Neural cell (in vitro differentiated cells): Measurements from ENCODE around the gene TRAPPC3. TPM values are rescaled to one million over a fixed set of nuclear protein-coding genes. Genes with fewer than 3 reads are reported as not detected.
A peak's percentile ranks its signal among the peaks of the same experiment; 100 is the strongest.

ENCODE experiments used
- H2AFZ ChIP-seq: fragments of 200-600, 300-800 bp; sonication (generic), shearing (Covaris generic); 2 replicates; pipeline ENCODE4 v1.6.0; 2014; ENCODE audit warnings: low read depth, mild to moderate bottlenecking, antibody characterized with exemption, low read length, moderate library complexity
- H3F3A ChIP-seq: fragments of 200-600 bp; shearing (Covaris generic); 2 replicates; pipeline ENCODE4 v1.6.1; 2016; ENCODE audit warnings: mild to moderate bottlenecking, moderate library complexity, mixed read lengths, antibody characterized with exemption, low read length; ENCODE audit not compliant: insufficient read depth, poor library complexity, severe bottlenecking
- H3K27ac ChIP-seq: fragments of 200-600, 300-800 bp; sonication (generic), shearing (Covaris generic); 2 replicates; pipeline ENCODE4 v1.5.1; 2014; ENCODE audit warnings: mild to moderate bottlenecking, low read length, moderate library complexity
- H3K27me3 ChIP-seq: fragments of 300-800, 200-600 bp; sonication (generic), shearing (Covaris generic); 2 replicates; pipeline ENCODE4 v1.6.0; 2014; ENCODE audit warnings: mild to moderate bottlenecking, low read depth, low read length, moderate library complexity; ENCODE audit not compliant: insufficient read depth
- H3K36me3 ChIP-seq: fragments of 300-800, 200-600 bp; sonication (generic), shearing (Covaris generic); 2 replicates; pipeline ENCODE4 v1.5.1; 2014; ENCODE audit warnings: mild to moderate bottlenecking, antibody characterized with exemption, low read length, moderate library complexity; ENCODE audit not compliant: insufficient read depth
- H3K4me2 ChIP-seq: fragments of 300-800, 200-600 bp; sonication (generic), shearing (Covaris generic); 2 replicates; pipeline ENCODE4 v1.6.0; 2014; ENCODE audit warnings: mild to moderate bottlenecking, low read length
- H3K4me3 ChIP-seq: fragments of 300-800, 200-600 bp; sonication (generic), shearing (Covaris generic); 2 replicates; pipeline ENCODE4 v1.5.1; 2014; ENCODE audit warnings: mild to moderate bottlenecking, low read length, moderate library complexity
- H3K79me2 ChIP-seq: fragments of 200-600 bp; shearing (Covaris generic); replicated peaks from 2 replicates; pipeline ENCODE4 v1.6.0; 2014; ENCODE audit warnings: mild to moderate bottlenecking, low read length, moderate library complexity; ENCODE audit not compliant: insufficient read depth
- H3K9ac ChIP-seq: fragments of 300-800, 200-600 bp; sonication (generic), shearing (Covaris generic); 2 replicates; pipeline ENCODE4 v1.6.1; 2016; ENCODE audit warnings: mild to moderate bottlenecking, low read length, mixed read lengths
- H3K9me2 ChIP-seq: fragments of 200-600 bp; shearing (Covaris generic); 2 replicates; pipeline ENCODE4 v1.6.1; 2016; ENCODE audit warnings: mild to moderate bottlenecking, low read length, mixed read lengths; ENCODE audit not compliant: insufficient read depth
- H3K9me3 ChIP-seq: fragments of 200-600, 300-800 bp; sonication (generic), shearing (Covaris generic); 2 replicates; pipeline ENCODE4 v1.6.1; 2016; ENCODE audit warnings: mild to moderate bottlenecking, mixed run types, low read length, moderate library complexity, mixed read lengths
- H4K20me1 ChIP-seq: fragments of 200-600 bp; shearing (Covaris generic); 2 replicates; pipeline ENCODE4 v1.6.1; 2016; ENCODE audit warnings: mild to moderate bottlenecking, mixed run types; ENCODE audit not compliant: insufficient read depth
- EP300 ChIP-seq: fragments of 450-650 bp; conservative IDR thresholded peaks from 2 replicates; pipeline ENCODE4 v1.6.1; 2014; ENCODE audit warnings: antibody characterized with exemption, mild to moderate bottlenecking, moderate library complexity; ENCODE audit not compliant: poor library complexity, severe bottlenecking
- EZH2 ChIP-seq: fragments of 200-600, 300-800 bp; shearing (Covaris generic), sonication (generic); IDR thresholded peaks from 2 replicates; pipeline ENCODE4 v1.6.1; 2014; ENCODE audit warnings: antibody characterized with exemption, low read length, borderline replicate concordance, mild to moderate bottlenecking; ENCODE audit not compliant: insufficient read depth, poor library complexity, severe bottlenecking
- MXI1 ChIP-seq: fragments of 450-650 bp; conservative IDR thresholded peaks from 2 replicates; pipeline ENCODE4 v1.6.1; 2014; ENCODE audit warnings: antibody characterized with exemption, mild to moderate bottlenecking; ENCODE audit not compliant: poor library complexity, severe bottlenecking
- POLR2AphosphoS5 ChIP-seq: IDR thresholded peaks from 2 replicates; pipeline ENCODE4 v1.6.1; 2012
- RAD21 ChIP-seq: fragments of 450-650 bp; conservative IDR thresholded peaks from 2 replicates; pipeline ENCODE4 v1.6.1; 2014; ENCODE audit warnings: antibody characterized with exemption, mild to moderate bottlenecking, moderate library complexity
- SMC3 ChIP-seq: fragments of 450-650 bp; conservative IDR thresholded peaks from 2 replicates; pipeline ENCODE4 v1.6.1; 2014; ENCODE audit warnings: antibody characterized with exemption, mild to moderate bottlenecking, moderate library complexity; ENCODE audit not compliant: poor library complexity
- TAF1 ChIP-seq: IDR thresholded peaks from 2 replicates; pipeline ENCODE4 v1.6.1; 2012; ENCODE audit warnings: low read depth
- polyA plus RNA-seq: library from polyadenylated mRNA; depleted of rRNA; stranded (reverse); fragments of >200 nt; gene quantifications from 2 replicates; pipeline ENCODE4 v1.2.3, GENCODE V29; 2014
- TF ChIP-seq, protein P1 (sequence below): fragments of 450-650 bp; IDR thresholded peaks from 2 replicates; pipeline ENCODE4 v1.5.1; 2014; ENCODE audit warnings: antibody characterized with exemption, mild to moderate bottlenecking, moderate library complexity; ENCODE audit not compliant: poor library complexity, severe bottlenecking
- TF ChIP-seq, protein P2 (sequence below): IDR thresholded peaks from 2 replicates; pipeline ENCODE4 v1.6.1; 2012; ENCODE audit warnings: borderline replicate concordance

The TRAPPC3 gene
- polyA plus RNA-seq, 1 donor from 2014 or later = 278 TPM

DNA sequence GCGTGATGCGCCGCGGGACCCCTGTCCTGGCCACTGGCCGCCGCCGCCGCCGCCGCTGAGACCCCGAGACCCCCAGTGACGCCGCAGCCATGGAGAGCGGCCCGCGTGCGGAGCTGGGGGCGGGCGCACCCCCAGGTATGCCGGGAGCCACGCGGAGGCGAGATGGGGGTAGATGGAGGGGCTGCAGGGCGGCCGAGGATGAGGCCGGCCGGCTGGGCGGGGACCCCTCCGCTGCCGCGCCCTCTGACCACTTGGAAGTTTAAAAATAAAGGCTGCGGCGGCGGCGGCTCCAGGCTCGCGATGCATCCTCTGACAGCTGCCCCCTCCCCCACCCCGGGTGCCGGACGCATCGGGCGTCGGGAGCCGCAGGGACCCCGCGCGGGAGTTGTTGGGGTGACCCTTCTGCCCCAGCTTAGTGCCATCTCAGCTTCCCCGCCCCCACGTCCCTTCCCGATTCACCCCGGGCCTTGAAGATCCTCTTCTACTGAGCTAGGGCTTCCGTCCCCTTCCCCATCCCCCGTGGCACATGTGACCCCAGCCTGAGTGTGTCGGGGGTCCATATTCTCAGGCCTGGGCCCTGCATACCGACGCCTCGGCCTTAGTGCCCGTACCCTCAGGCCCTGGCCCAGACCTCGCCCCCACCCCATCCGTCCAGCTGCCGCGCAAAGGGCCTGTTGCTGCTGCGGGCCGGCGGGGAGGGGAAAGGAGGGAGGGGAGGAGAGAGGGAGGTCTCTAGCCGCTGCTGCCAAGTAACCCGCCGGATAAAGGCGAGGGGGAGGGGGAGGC lies 7.2 kb upstream of the TRAPPC3 start:
- H3K27me3 ChIP-seq = no peaks in the 10 kb centered on the region
- TF ChIP-seq EP300 (peak; percentile 9), SMC3 (no peak), MXI1 (peak; percentile 68), POLR2AphosphoS5 (peak; percentile 63), TAF1 (peak; percentile 60), RAD21 (no peak)
- TF ChIP-seq, protein P1, sequence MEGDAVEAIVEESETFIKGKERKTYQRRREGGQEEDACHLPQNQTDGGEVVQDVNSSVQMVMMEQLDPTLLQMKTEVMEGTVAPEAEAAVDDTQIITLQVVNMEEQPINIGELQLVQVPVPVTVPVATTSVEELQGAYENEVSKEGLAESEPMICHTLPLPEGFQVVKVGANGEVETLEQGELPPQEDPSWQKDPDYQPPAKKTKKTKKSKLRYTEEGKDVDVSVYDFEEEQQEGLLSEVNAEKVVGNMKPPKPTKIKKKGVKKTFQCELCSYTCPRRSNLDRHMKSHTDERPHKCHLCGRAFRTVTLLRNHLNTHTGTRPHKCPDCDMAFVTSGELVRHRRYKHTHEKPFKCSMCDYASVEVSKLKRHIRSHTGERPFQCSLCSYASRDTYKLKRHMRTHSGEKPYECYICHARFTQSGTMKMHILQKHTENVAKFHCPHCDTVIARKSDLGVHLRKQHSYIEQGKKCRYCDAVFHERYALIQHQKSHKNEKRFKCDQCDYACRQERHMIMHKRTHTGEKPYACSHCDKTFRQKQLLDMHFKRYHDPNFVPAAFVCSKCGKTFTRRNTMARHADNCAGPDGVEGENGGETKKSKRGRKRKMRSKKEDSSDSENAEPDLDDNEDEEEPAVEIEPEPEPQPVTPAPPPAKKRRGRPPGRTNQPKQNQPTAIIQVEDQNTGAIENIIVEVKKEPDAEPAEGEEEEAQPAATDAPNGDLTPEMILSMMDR = no peak
- TF ChIP-seq, protein P2, sequence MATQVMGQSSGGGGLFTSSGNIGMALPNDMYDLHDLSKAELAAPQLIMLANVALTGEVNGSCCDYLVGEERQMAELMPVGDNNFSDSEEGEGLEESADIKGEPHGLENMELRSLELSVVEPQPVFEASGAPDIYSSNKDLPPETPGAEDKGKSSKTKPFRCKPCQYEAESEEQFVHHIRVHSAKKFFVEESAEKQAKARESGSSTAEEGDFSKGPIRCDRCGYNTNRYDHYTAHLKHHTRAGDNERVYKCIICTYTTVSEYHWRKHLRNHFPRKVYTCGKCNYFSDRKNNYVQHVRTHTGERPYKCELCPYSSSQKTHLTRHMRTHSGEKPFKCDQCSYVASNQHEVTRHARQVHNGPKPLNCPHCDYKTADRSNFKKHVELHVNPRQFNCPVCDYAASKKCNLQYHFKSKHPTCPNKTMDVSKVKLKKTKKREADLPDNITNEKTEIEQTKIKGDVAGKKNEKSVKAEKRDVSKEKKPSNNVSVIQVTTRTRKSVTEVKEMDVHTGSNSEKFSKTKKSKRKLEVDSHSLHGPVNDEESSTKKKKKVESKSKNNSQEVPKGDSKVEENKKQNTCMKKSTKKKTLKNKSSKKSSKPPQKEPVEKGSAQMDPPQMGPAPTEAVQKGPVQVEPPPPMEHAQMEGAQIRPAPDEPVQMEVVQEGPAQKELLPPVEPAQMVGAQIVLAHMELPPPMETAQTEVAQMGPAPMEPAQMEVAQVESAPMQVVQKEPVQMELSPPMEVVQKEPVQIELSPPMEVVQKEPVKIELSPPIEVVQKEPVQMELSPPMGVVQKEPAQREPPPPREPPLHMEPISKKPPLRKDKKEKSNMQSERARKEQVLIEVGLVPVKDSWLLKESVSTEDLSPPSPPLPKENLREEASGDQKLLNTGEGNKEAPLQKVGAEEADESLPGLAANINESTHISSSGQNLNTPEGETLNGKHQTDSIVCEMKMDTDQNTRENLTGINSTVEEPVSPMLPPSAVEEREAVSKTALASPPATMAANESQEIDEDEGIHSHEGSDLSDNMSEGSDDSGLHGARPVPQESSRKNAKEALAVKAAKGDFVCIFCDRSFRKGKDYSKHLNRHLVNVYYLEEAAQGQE = no peak
- peak overlapping the region; percentile 95 for H3K4me3 ChIP-seq
- H3K9me3 ChIP-seq = no peaks in the 10 kb centered on the region
- H3K9me2 ChIP-seq = no peaks in the 10 kb centered on the region
- no peaks in the 10 kb centered on the region for H3F3A ChIP-seq
- H3K9ac ChIP-seq = peak overlapping the region; percentile 98
- peak overlapping the region; percentile 57 for H2AFZ ChIP-seq
- H3K4me2 ChIP-seq = peak overlapping the region; percentile 30
- H3K79me2 ChIP-seq = peaks cover 69% of the 10 kb centered on the region
- H4K20me1 ChIP-seq = peaks cover 25% of the 10 kb centered on the region
- no peaks in the 10 kb centered on the region for H3K36me3 ChIP-seq
- H3K27ac ChIP-seq = peak overlapping the region; percentile 99

DNA sequence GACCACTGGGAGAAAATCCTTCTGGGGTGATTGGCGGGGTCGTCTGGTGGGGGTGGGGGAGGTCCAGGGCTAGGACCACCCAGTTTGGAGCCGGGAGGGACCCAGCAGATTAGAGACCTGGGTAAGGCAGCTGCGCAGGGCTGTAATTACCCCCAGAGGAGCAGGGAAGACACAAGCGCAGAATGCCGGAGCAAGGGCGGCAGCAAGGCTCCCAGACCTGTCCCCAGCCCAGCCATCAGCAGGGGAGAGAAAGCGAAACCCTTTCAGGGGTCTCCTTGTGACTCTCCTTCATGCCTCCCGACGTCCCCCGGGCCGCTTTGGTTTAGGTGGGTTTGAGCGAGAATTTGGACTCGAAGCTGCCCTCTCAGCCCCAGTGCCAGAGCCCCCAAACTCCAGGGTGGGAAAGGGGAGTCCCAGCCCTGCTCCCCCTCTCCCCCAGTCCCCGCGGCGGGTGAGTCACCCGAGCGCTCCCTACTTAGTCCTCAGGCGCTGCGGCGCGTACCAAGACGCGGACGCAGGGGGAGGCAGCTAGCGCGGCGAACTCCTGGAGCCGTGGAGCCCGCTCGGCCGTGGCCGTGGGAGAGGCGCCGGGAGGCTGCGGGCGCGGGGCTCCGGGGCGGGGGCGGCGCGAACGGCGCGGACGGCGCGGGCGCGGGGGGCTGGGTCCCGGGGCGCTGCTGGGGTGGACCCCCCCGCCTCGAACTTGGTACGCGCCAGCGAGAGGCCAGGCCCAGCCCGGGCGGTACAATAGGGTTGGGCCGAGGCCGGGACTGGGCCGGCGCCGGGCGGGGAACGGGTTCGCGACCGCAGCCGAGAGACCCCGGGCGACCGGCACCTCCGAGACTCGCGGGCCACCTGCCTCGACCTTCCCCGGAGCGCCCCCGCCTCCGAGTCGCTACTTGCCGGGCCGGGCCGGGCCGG lies 6.4 kb upstream of the TRAPPC3 start, which contains the start of gene MAP7D1:
Gene MAP7D1, plus strand, starts transcription at position 753 of the 921 bp plus-strand sequence. CDS start 258 bp downstream, outside the sequence.
- H3K27me3 ChIP-seq = no peaks in the 10 kb centered on the region
- peak within 1 kb of the TSS; percentile 99 for H3K27ac ChIP-seq
- peak within 1 kb of the TSS; percentile 98 for H3K9ac ChIP-seq
- peaks cover 17% of the 10 kb centered on the region for H4K20me1 ChIP-seq
- H3K4me3 ChIP-seq = peak within 1 kb of the TSS; percentile 95
- peak within 1 kb of the TSS; percentile 69 for H2AFZ ChIP-seq
- H3K36me3 ChIP-seq = no peaks in the 10 kb centered on the region
- H3K9me3 ChIP-seq = no peaks in the 10 kb centered on the region
- TF ChIP-seq RAD21 (no peak), EZH2 (no peak), EP300 (peak; percentile 27), SMC3 (no peak), MXI1 (no peak), TAF1 (peak; percentile 56), POLR2AphosphoS5 (peak; percentile 86)
- TF ChIP-seq, protein P2 = peak; percentile 13
- TF ChIP-seq, protein P1 = no peak
- H3K4me2 ChIP-seq = peak within 1 kb of the TSS; percentile 94
- peaks cover 61% of the 10 kb centered on the region for H3K79me2 ChIP-seq
- no peaks in the 10 kb centered on the region for H3F3A ChIP-seq
- no peaks in the 10 kb centered on the region for H3K9me2 ChIP-seq
